Neuronal stem cell (in vitro differentiated cells): ENCODE measurements around the gene CA5A.
"Not testable (repeated sequence)": the region's sequence is repeated elsewhere in the genome, so short reads cannot be mapped to it uniquely, and the experiment has no call there.

ENCODE experiments used
- DNase-seq: peaks from one replicate; pipeline ENCODE4 v3.0.0-alpha.2; 2013; ENCODE audit warnings: low spot score
- H2AFZ ChIP-seq: one replicate; pipeline ENCODE4 v1.6.1; 2013; ENCODE audit warnings: mild to moderate bottlenecking, low read length, inconsistent platforms
- H2AK5ac ChIP-seq: 2 replicates; pipeline ENCODE4 v1.6.1; 2013; ENCODE audit warnings: low read depth, mild to moderate bottlenecking, inconsistent platforms, low read length, moderate library complexity, mixed read lengths
- H2BK120ac ChIP-seq: 2 replicates; pipeline ENCODE4 v1.6.1; 2013; ENCODE audit warnings: low read depth, mild to moderate bottlenecking, inconsistent platforms, low read length, moderate library complexity, mixed read lengths
- H2BK12ac ChIP-seq: one replicate; pipeline ENCODE4 v1.6.1; 2013; ENCODE audit warnings: low read length, inconsistent platforms
- H2BK15ac ChIP-seq: 2 replicates; pipeline ENCODE4 v1.6.1; 2013; ENCODE audit warnings: mild to moderate bottlenecking, low read length, inconsistent platforms, mixed read lengths
- H2BK5ac ChIP-seq: one replicate; pipeline ENCODE4 v1.6.1; 2013; ENCODE audit warnings: inconsistent platforms, mild to moderate bottlenecking, low read length, moderate library complexity
- H3K14ac ChIP-seq: one replicate; pipeline ENCODE4 v1.6.1; 2013; ENCODE audit warnings: low read length, inconsistent platforms
- H3K18ac ChIP-seq: 2 replicates; pipeline ENCODE4 v1.6.1; 2013; ENCODE audit warnings: low read length, inconsistent platforms
- H3K23ac ChIP-seq: 2 replicates; pipeline ENCODE4 v1.6.1; 2013; ENCODE audit warnings: low read depth, mild to moderate bottlenecking, mixed read lengths, low read length, inconsistent platforms; ENCODE audit not compliant: poor library complexity
- H3K27ac ChIP-seq: replicated peaks from 3 replicates; pipeline ENCODE4 v1.5.1; 2013; ENCODE audit warnings: low read length, inconsistent platforms
- H3K27me3 ChIP-seq, 3 experiments: 2 replicates each; pipeline ENCODE4 v1.6.1; 2013; ENCODE audit warnings: low read length in 3 of 3, mild to moderate bottlenecking in 2 of 3, inconsistent platforms in 1 of 3, low read depth in 1 of 3, mixed read lengths in 1 of 3, moderate library complexity in 1 of 3; ENCODE audit not compliant: control insufficient read depth in 3 of 3, insufficient read depth in 3 of 3
- H3K36me3 ChIP-seq, 2 donors: replicated peaks in 1 of 2; 2 replicates each; pipeline ENCODE4 v1.6.1; 2013; ENCODE audit warnings: low read length in 2 of 2; ENCODE audit not compliant: control insufficient read depth in 2 of 2, insufficient read depth in 2 of 2
- H3K4ac ChIP-seq: 2 replicates; pipeline ENCODE4 v1.6.1; 2013; ENCODE audit warnings: inconsistent platforms, mild to moderate bottlenecking, low read length, moderate library complexity
- H3K4me1 ChIP-seq, 2 donors: 1 replicate in 1 of 2; 2 replicates in 1 of 2; pipeline ENCODE4 v1.6.1; 2013; ENCODE audit warnings: low read length in 2 of 2, low read depth in 1 of 2; ENCODE audit not compliant: control insufficient read depth in 2 of 2, insufficient read depth in 1 of 2
- H3K4me2 ChIP-seq: one replicate; pipeline ENCODE4 v1.6.1; 2013; ENCODE audit warnings: mild to moderate bottlenecking, low read length, inconsistent platforms; ENCODE audit not compliant: insufficient read depth, poor library complexity, severe bottlenecking
- H3K4me3 ChIP-seq, 2 donors: 2 replicates each; pipeline ENCODE4 v1.5.1; 2013; ENCODE audit warnings: low read length in 2 of 2, mild to moderate bottlenecking in 2 of 2, inconsistent platforms in 1 of 2, moderate library complexity in 1 of 2
- H3K79me1 ChIP-seq: one replicate; pipeline ENCODE4 v1.6.1; 2013; ENCODE audit warnings: low read depth, mild to moderate bottlenecking, inconsistent platforms, low read length, moderate library complexity
- H3K9ac ChIP-seq: one replicate; pipeline ENCODE4 v1.6.1; 2013; ENCODE audit warnings: mild to moderate bottlenecking, low read depth, low read length, inconsistent platforms; ENCODE audit not compliant: poor library complexity
- H3K9me3 ChIP-seq, 2 donors: replicated peaks in 1 of 2; 2 replicates each; pipeline versions ENCODE3 to v1.6.1; 2013; ENCODE audit warnings: low read length in 2 of 2, mild to moderate bottlenecking in 2 of 2, inconsistent platforms in 1 of 2, low read depth in 1 of 2, mixed read lengths in 1 of 2, moderate library complexity in 1 of 2; ENCODE audit not compliant: control insufficient read depth in 2 of 2, insufficient read depth in 1 of 2
- H4K8ac ChIP-seq: one replicate; pipeline ENCODE4 v1.6.1; 2013; ENCODE audit warnings: low read depth, mild to moderate bottlenecking, inconsistent platforms, low read length, moderate library complexity
- H4K91ac ChIP-seq: one replicate; pipeline ENCODE4 v1.6.1; 2013; ENCODE audit warnings: low read length, low read depth, mild to moderate bottlenecking, inconsistent platforms; ENCODE audit not compliant: poor library complexity
- WGBS, 2 donors: extraction: QIAGEN DNeasy Blood & Tissue Kit; methylation state at CpG; one replicate each; pipeline ENCODE4 v1.1.7; 2013; ENCODE audit warnings: missing lambda C conversion rate in 2 of 2, mixed read lengths in 1 of 2; ENCODE audit not compliant: insufficient read length in 2 of 2, insufficient replicate concordance in 1 of 2; ENCODE audit errors: extremely low coverage in 2 of 2; 5-methylcytosine and 5-hydroxymethylcytosine counted together

CA5A gene

GRCh38 chr16:87937231-87937542 is 858 bp upstream of the CA5A start:
- H2BK5ac ChIP-seq, H4K91ac ChIP-seq, H3K4ac ChIP-seq, H2BK12ac ChIP-seq, H4K8ac ChIP-seq, H3K18ac ChIP-seq, H3K36me3 ChIP-seq, H2BK15ac ChIP-seq, H3K9me3 ChIP-seq, H3K79me1 ChIP-seq, H3K27me3 ChIP-seq, H3K4me2 ChIP-seq, H2AK5ac ChIP-seq, H3K4me1 ChIP-seq, H2AFZ ChIP-seq, H3K23ac ChIP-seq, H3K14ac ChIP-seq, DNase-seq, H3K4me3 ChIP-seq, H3K27ac ChIP-seq, H2BK120ac ChIP-seq, H3K9ac ChIP-seq: not testable (repeated sequence)
- no CpG with 5 or more reads among the region's 7 CpGs for WGBS, 2 donors

- H3K36me3 ChIP-seq, H2AFZ ChIP-seq, H3K79me1 ChIP-seq, H3K4me3 ChIP-seq, H2AK5ac ChIP-seq, H2BK120ac ChIP-seq, H3K4me2 ChIP-seq, H3K9ac ChIP-seq, H3K23ac ChIP-seq, H3K14ac ChIP-seq, H3K4me1 ChIP-seq, H4K91ac ChIP-seq, H3K9me3 ChIP-seq, DNase-seq, H2BK12ac ChIP-seq, H4K8ac ChIP-seq, H3K4ac ChIP-seq, H3K18ac ChIP-seq, H2BK5ac ChIP-seq, H3K27me3 ChIP-seq, H2BK15ac ChIP-seq, H3K27ac ChIP-seq: not testable (repeated sequence)
- no CpG with 5 or more reads among the region's 14 CpGs for WGBS, 2 donors
Measured at GRCh38 chr16:87936016-87936374, 334 bp downstream of the CA5A start.

DNA sequence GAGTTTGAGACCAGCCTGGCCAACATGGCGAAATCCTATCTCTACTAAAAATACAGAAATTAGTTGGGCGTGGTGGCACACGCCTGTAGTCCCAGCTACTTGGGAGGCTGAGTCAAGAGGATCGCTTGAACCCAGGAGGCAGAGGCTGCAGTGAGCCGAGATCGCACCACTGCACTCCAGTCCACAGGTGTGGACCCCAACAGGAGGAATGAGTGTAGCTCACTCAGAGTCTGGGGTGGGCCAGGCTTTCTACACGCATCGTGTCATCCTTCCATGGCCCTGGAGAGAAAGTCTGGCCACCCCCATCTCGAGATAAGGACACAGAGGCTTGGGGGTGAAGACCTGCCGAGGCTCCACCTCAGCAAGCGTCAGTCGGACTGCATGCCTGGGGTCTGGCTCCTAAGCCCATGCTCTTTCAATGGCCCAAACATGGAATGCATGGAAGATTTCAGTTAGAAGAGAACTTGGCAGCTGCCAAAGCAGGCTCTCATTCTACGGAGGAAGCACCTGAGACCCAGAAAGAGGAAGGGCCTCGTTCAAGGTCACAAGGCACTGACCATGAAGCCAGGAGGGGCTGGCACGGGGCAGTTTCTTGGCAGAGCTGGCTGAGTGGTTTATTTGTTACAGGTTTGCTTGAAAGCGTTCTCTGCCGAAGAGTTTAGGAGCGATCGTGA is 1.4 kb downstream of the CA5A start:
- H2BK5ac ChIP-seq, H3K23ac ChIP-seq, H3K4ac ChIP-seq, H4K8ac ChIP-seq, H2AFZ ChIP-seq, DNase-seq, H3K4me3 ChIP-seq, H3K36me3 ChIP-seq, H3K14ac ChIP-seq, H3K18ac ChIP-seq, H3K4me2 ChIP-seq, H3K9ac ChIP-seq, H2BK120ac ChIP-seq, H3K27ac ChIP-seq, H3K27me3 ChIP-seq, H2BK15ac ChIP-seq, H3K4me1 ChIP-seq, H2BK12ac ChIP-seq, H3K79me1 ChIP-seq, H3K9me3 ChIP-seq, H4K91ac ChIP-seq, H2AK5ac ChIP-seq: not testable (repeated sequence)
- no CpG with 5 or more reads among the region's 19 CpGs for WGBS, 2 donors

- peaks cover 1 to 7% of the 10 kb centered on the region in 2 donors for H3K4me1 ChIP-seq
- H2BK12ac ChIP-seq = no peak overlapping the region
- H3K79me1 ChIP-seq = no peaks in the 10 kb centered on the region
- H2BK5ac ChIP-seq = no peak overlapping the region
- H3K27ac ChIP-seq = no peak overlapping the region
- H3K23ac ChIP-seq = no peak overlapping the region
- H3K27me3 ChIP-seq = no peaks in the 10 kb centered on the region
- DNase-seq = no peak
- no peak overlapping the region for H3K14ac ChIP-seq
- no peak overlapping the region for H2AFZ ChIP-seq
- no peak overlapping the region for H3K18ac ChIP-seq
- H3K9me3 ChIP-seq = no peaks in the 10 kb centered on the region
- H2AK5ac ChIP-seq = no peak overlapping the region
- no peaks in the 10 kb centered on the region for H3K36me3 ChIP-seq
- no peak overlapping the region for H3K4me3 ChIP-seq
- WGBS, 2 donors = no CpG with 5 or more reads among the region's 3 CpGs
- H2BK120ac ChIP-seq = no peak overlapping the region
- H3K4ac ChIP-seq = no peak overlapping the region
- no peak overlapping the region for H4K8ac ChIP-seq
- no peak overlapping the region for H3K4me2 ChIP-seq
- no peak overlapping the region for H2BK15ac ChIP-seq
- H4K91ac ChIP-seq = no peak overlapping the region
- H3K9ac ChIP-seq = no peak overlapping the region
Measured at GRCh38 chr16:87933140-87933495, 3.2 kb downstream of the CA5A start.
